ENCODE measurements around the gene TNFRSF17.
"Not testable (repeated sequence)": the region's sequence is repeated elsewhere in the genome, so short reads cannot be mapped to it uniquely, and the experiment has no call there.

Gene TNFRSF17

GRCh38 chr16:11924046-11924445 is 41.0 kb upstream of the TNFRSF17 start:
- H3K4me3 ChIP-seq (ENCODE audit: insufficient read depth in 1 of 2, low read depth in 1 of 2, low read length in 2 of 2); H2BK5ac ChIP-seq (ENCODE audit: low read depth, low read length, poor library complexity, severe bottlenecking); H4K91ac ChIP-seq (ENCODE audit: low read length); H3K23ac ChIP-seq (ENCODE audit: low read length in 2 of 2); H3K4ac ChIP-seq (ENCODE audit: low read depth in 1 of 2, low read length in 2 of 2); H3K4me2 ChIP-seq (ENCODE audit: low read length, poor library complexity, severe bottlenecking); H3K79me1 ChIP-seq (replicated peaks; ENCODE audit: low read length, poor library complexity, severe bottlenecking); H2BK120ac ChIP-seq (ENCODE audit: low read depth, low read length); DNase-seq; H2AK5ac ChIP-seq (ENCODE audit: low read length, severe bottlenecking); H3K14ac ChIP-seq (ENCODE audit: low read length in 2 of 2); H3K18ac ChIP-seq (ENCODE audit: low read depth in 1 of 2, low read length in 2 of 2); H3K27me3 ChIP-seq (ENCODE audit: control insufficient read depth in 1 of 2, insufficient read depth in 1 of 2, low read length in 2 of 2); H2BK12ac ChIP-seq (ENCODE audit: low read length in 2 of 2); H3K9ac ChIP-seq (ENCODE audit: low read length); H3K9me3 ChIP-seq (ENCODE audit: control insufficient read depth, low read length); H3K4me1 ChIP-seq (ENCODE audit: control insufficient read depth, insufficient read depth, low read depth, low read length); H3K36me3 ChIP-seq (ENCODE audit: control insufficient read depth in 1 of 2, insufficient read depth in 2 of 2, low read depth in 1 of 2, low read length in 2 of 2); H2AFZ ChIP-seq (ENCODE audit: low read depth, low read length); H3K27ac ChIP-seq (ENCODE audit: low read length, poor library complexity, severe bottlenecking); H2BK15ac ChIP-seq (ENCODE audit: low read depth, poor library complexity, severe bottlenecking); H4K8ac ChIP-seq (ENCODE audit: low read length): not testable (repeated sequence)
- 97% methylated on average over 6 of the region's 10 CpGs for WGBS

GRCh38 chr16:11927350-11927749 is 37.7 kb upstream of the TNFRSF17 start:
- H3K27ac ChIP-seq (ENCODE audit: low read length, poor library complexity, severe bottlenecking); DNase-seq; H3K9me3 ChIP-seq (ENCODE audit: control insufficient read depth, low read length); H3K27me3 ChIP-seq (ENCODE audit: control insufficient read depth in 1 of 2, insufficient read depth in 1 of 2, low read length in 2 of 2); H4K91ac ChIP-seq (ENCODE audit: low read length); H3K36me3 ChIP-seq (ENCODE audit: control insufficient read depth in 1 of 2, insufficient read depth in 2 of 2, low read depth in 1 of 2, low read length in 2 of 2); H3K4ac ChIP-seq (ENCODE audit: low read depth in 1 of 2, low read length in 2 of 2); H2BK5ac ChIP-seq (ENCODE audit: low read depth, low read length, poor library complexity, severe bottlenecking); H3K4me1 ChIP-seq (ENCODE audit: control insufficient read depth, insufficient read depth, low read depth, low read length); H3K14ac ChIP-seq (ENCODE audit: low read length in 2 of 2); H2AFZ ChIP-seq (ENCODE audit: low read depth, low read length); H3K79me1 ChIP-seq (replicated peaks; ENCODE audit: low read length, poor library complexity, severe bottlenecking); H3K18ac ChIP-seq (ENCODE audit: low read depth in 1 of 2, low read length in 2 of 2); H3K23ac ChIP-seq (ENCODE audit: low read length in 2 of 2); H3K4me3 ChIP-seq (ENCODE audit: insufficient read depth in 1 of 2, low read depth in 1 of 2, low read length in 2 of 2); H2BK120ac ChIP-seq (ENCODE audit: low read depth, low read length); H4K8ac ChIP-seq (ENCODE audit: low read length); H3K9ac ChIP-seq (ENCODE audit: low read length); H2BK15ac ChIP-seq (ENCODE audit: low read depth, poor library complexity, severe bottlenecking); H2BK12ac ChIP-seq (ENCODE audit: low read length in 2 of 2); H3K4me2 ChIP-seq (ENCODE audit: low read length, poor library complexity, severe bottlenecking); H2AK5ac ChIP-seq (ENCODE audit: low read length, severe bottlenecking): not testable (repeated sequence)
- WGBS, result 81% methylated on average over 10 of the region's 13 CpGs

DNA sequence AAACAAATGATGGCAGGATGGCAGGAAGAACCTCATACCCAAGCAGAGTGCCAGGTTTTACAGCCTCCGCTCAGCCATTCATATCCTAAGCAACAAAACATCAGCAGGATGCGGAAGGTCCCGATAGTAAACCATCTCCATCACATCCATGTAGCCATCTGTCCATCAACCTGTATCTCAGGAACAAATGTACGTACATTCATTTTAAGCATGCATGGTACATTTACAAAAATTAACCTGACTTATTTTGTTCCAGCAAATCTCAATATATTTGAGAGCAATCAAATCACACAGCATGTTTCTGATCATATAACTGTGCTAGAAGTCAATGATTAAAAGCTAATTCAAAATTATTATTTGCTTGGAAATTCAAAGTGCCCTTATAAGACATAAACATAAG is 23.1 kb upstream of the TNFRSF17 start, which contains the start of gene NPIPB2:
Gene NPIPB2, minus strand, starts transcription at position 101 of the 400 bp plus-strand sequence. Its CDS starts 0 bp downstream, at position 101.
- not testable (repeated sequence) for H3K4me3 ChIP-seq (ENCODE audit: insufficient read depth in 1 of 2, low read depth in 1 of 2, low read length in 2 of 2); H3K9ac ChIP-seq (ENCODE audit: low read length); H3K27ac ChIP-seq (ENCODE audit: low read length, poor library complexity, severe bottlenecking); H2BK12ac ChIP-seq (ENCODE audit: low read length in 2 of 2); H3K4me1 ChIP-seq (ENCODE audit: control insufficient read depth, insufficient read depth, low read depth, low read length); H2BK120ac ChIP-seq (ENCODE audit: low read depth, low read length); H3K79me1 ChIP-seq (replicated peaks; ENCODE audit: low read length, poor library complexity, severe bottlenecking); H2BK15ac ChIP-seq (ENCODE audit: low read depth, poor library complexity, severe bottlenecking); H3K4me2 ChIP-seq (ENCODE audit: low read length, poor library complexity, severe bottlenecking); H3K27me3 ChIP-seq (ENCODE audit: control insufficient read depth in 1 of 2, insufficient read depth in 1 of 2, low read length in 2 of 2); H4K8ac ChIP-seq (ENCODE audit: low read length); H3K36me3 ChIP-seq (ENCODE audit: control insufficient read depth in 1 of 2, insufficient read depth in 2 of 2, low read depth in 1 of 2, low read length in 2 of 2); H2BK5ac ChIP-seq (ENCODE audit: low read depth, low read length, poor library complexity, severe bottlenecking); H4K91ac ChIP-seq (ENCODE audit: low read length); H3K4ac ChIP-seq (ENCODE audit: low read depth in 1 of 2, low read length in 2 of 2); H3K23ac ChIP-seq (ENCODE audit: low read length in 2 of 2); H2AFZ ChIP-seq (ENCODE audit: low read depth, low read length); H3K14ac ChIP-seq (ENCODE audit: low read length in 2 of 2); H3K18ac ChIP-seq (ENCODE audit: low read depth in 1 of 2, low read length in 2 of 2); H2AK5ac ChIP-seq (ENCODE audit: low read length, severe bottlenecking); DNase-seq; H3K9me3 ChIP-seq (ENCODE audit: control insufficient read depth, low read length)
- WGBS, result no CpG with 5 or more reads among the region's 4 CpGs

- H3K27me3 ChIP-seq (ENCODE audit: control insufficient read depth in 1 of 2, insufficient read depth in 1 of 2, low read length in 2 of 2), result no peaks in the 10 kb centered on the region
- H3K27ac ChIP-seq (ENCODE audit: low read length, poor library complexity, severe bottlenecking), result no peak overlapping the region
- WGBS, result 97% methylated on average over 2 of the region's 3 CpGs
- H2BK12ac ChIP-seq (ENCODE audit: low read length in 2 of 2), result no peak overlapping the region
- H2BK5ac ChIP-seq (ENCODE audit: low read depth, low read length, poor library complexity, severe bottlenecking), result no peak overlapping the region
- no peak overlapping the region for H2AFZ ChIP-seq (ENCODE audit: low read depth, low read length)
- no peaks in the 10 kb centered on the region for H3K9me3 ChIP-seq (ENCODE audit: control insufficient read depth, low read length)
- no peak overlapping the region for H3K23ac ChIP-seq (ENCODE audit: low read length in 2 of 2)
- H3K4ac ChIP-seq (ENCODE audit: low read depth in 1 of 2, low read length in 2 of 2), result no peak overlapping the region
- no peak overlapping the region for H2AK5ac ChIP-seq (ENCODE audit: low read length, severe bottlenecking)
- no peak overlapping the region for H4K8ac ChIP-seq (ENCODE audit: low read length)
- DNase-seq, result peak; percentile 5
- no peak overlapping the region for H3K9ac ChIP-seq (ENCODE audit: low read length)
- no peak overlapping the region for H3K4me2 ChIP-seq (ENCODE audit: low read length, poor library complexity, severe bottlenecking)
- H3K79me1 ChIP-seq (replicated peaks; ENCODE audit: low read length, poor library complexity, severe bottlenecking), result no peaks in the 10 kb centered on the region
- no peak overlapping the region for H2BK120ac ChIP-seq (ENCODE audit: low read depth, low read length)
- H2BK15ac ChIP-seq (ENCODE audit: low read depth, poor library complexity, severe bottlenecking), result no peak overlapping the region
- H3K4me3 ChIP-seq (ENCODE audit: insufficient read depth in 1 of 2, low read depth in 1 of 2, low read length in 2 of 2), result no peak overlapping the region
- no peak overlapping the region for H3K14ac ChIP-seq (ENCODE audit: low read length in 2 of 2)
- no peak overlapping the region for H3K18ac ChIP-seq (ENCODE audit: low read depth in 1 of 2, low read length in 2 of 2)
- no peaks in the 10 kb centered on the region for H3K36me3 ChIP-seq (ENCODE audit: control insufficient read depth in 1 of 2, insufficient read depth in 2 of 2, low read depth in 1 of 2, low read length in 2 of 2)
- peaks cover 3% of the 10 kb centered on the region for H3K4me1 ChIP-seq (ENCODE audit: control insufficient read depth, insufficient read depth, low read depth, low read length)
- no peak overlapping the region for H4K91ac ChIP-seq (ENCODE audit: low read length)
Observed at GRCh38 chr16:11946433-11946832, 18.6 kb upstream of the TNFRSF17 start.
